HepG2 (cell line): Measurements from ENCODE around the gene CYP2W1. TPM values are rescaled to one million over a fixed set of nuclear protein-coding genes. Genes with fewer than 3 reads are reported as not detected.
A peak's percentile ranks its signal among the peaks of the same experiment; 100 is the strongest.

Experiments
- ARNTL ChIP-seq: sonication (generic); formaldehyde crosslinking; IDR thresholded peaks from 2 replicates; pipeline ENCODE4 v1.4.0; 2020; ENCODE audit warnings: mild to moderate bottlenecking, missing genetic modification reagents
- BRCA1 ChIP-seq: sonication (generic); formaldehyde crosslinking; IDR thresholded peaks from 2 replicates; pipeline ENCODE4 v1.4.0; 2020; ENCODE audit warnings: missing genetic modification reagents
- CBFB ChIP-seq: sonication (generic); formaldehyde crosslinking; IDR thresholded peaks from 2 replicates; pipeline ENCODE4 v1.4.0; 2020; ENCODE audit warnings: missing genetic modification reagents
- IRX3 ChIP-seq: sonication (generic); formaldehyde crosslinking; IDR thresholded peaks from 2 replicates; pipeline ENCODE4 v1.8.1; 2023; ENCODE audit warnings: mild to moderate bottlenecking, low read depth, missing genetic modification reagents, borderline replicate concordance
- KLF6 ChIP-seq: IDR thresholded peaks from 2 replicates; pipeline ENCODE4 v1.8.0; 2016; ENCODE audit warnings: missing biosample characterization, missing genetic modification reagents
- MTF2 ChIP-seq: sonication (generic); formaldehyde crosslinking; IDR thresholded peaks from 2 replicates; pipeline ENCODE4 v1.5.0; 2020; ENCODE audit warnings: missing genetic modification reagents, borderline replicate concordance
- MYNN ChIP-seq: sonication (generic); formaldehyde crosslinking; IDR thresholded peaks from 2 replicates; pipeline ENCODE4 v1.4.0; 2020; ENCODE audit warnings: mild to moderate bottlenecking, low read depth, missing genetic modification reagents
- NFYB ChIP-seq: sonication (generic); formaldehyde crosslinking; IDR thresholded peaks from 2 replicates; pipeline ENCODE4 v1.4.0; 2020; ENCODE audit warnings: missing genetic modification reagents
- PPARG ChIP-seq: conservative IDR thresholded peaks from 2 replicates; pipeline ENCODE4 v1.6.1; 2016; ENCODE audit warnings: missing biosample characterization, missing genetic modification reagents
- SIX4 ChIP-seq: sonication (generic); formaldehyde crosslinking; IDR thresholded peaks from 2 replicates; pipeline ENCODE4 v1.4.0; 2020; ENCODE audit warnings: missing genetic modification reagents
- SKI ChIP-seq: fragments of 450-650 bp; IDR thresholded peaks from one replicate; pipeline ENCODE4 v1.6.1; 2018; ENCODE audit warnings: mild to moderate bottlenecking; ENCODE audit not compliant: partially characterized antibody
- SNAPC2 ChIP-seq: sonication (generic); formaldehyde crosslinking; IDR thresholded peaks from 2 replicates; pipeline ENCODE4 v1.8.1; 2022; ENCODE audit warnings: mild to moderate bottlenecking, missing genetic modification reagents
- TOE1 ChIP-seq: sonication (generic); formaldehyde crosslinking; IDR thresholded peaks from 2 replicates; pipeline ENCODE4 v1.4.0; 2020; ENCODE audit warnings: mild to moderate bottlenecking, missing genetic modification reagents
- ZBTB3 ChIP-seq: sonication (generic); formaldehyde crosslinking; IDR thresholded peaks from 2 replicates; pipeline ENCODE4 v1.4.0; 2020; ENCODE audit warnings: low read depth, mild to moderate bottlenecking, moderate library complexity, missing genetic modification reagents, borderline replicate concordance
- ZNF138 ChIP-seq: sonication (generic); formaldehyde crosslinking; IDR thresholded peaks from 2 replicates; pipeline ENCODE4 v1.5.0; 2020; ENCODE audit warnings: mild to moderate bottlenecking, low read depth, missing genetic modification reagents
- ZNF251 ChIP-seq: sonication (generic); formaldehyde crosslinking; IDR thresholded peaks from 2 replicates; pipeline ENCODE4 v1.9.0; 2021; ENCODE audit warnings: mild to moderate bottlenecking, missing genetic modification reagents
- ZNF274 ChIP-seq: sonication (generic); formaldehyde crosslinking; IDR thresholded peaks from 2 replicates; pipeline ENCODE4 v1.5.1; 2020; ENCODE audit warnings: mild to moderate bottlenecking, missing genetic modification reagents
- ZNF331 ChIP-seq: sonication (generic); formaldehyde crosslinking; IDR thresholded peaks from 2 replicates; pipeline ENCODE4 v1.4.0; 2020; ENCODE audit warnings: missing genetic modification reagents
- ZNF44 ChIP-seq: sonication (generic); formaldehyde crosslinking; IDR thresholded peaks from 2 replicates; pipeline ENCODE4 v1.5.1; 2020; ENCODE audit warnings: mild to moderate bottlenecking, missing genetic modification reagents
- ZNF768 ChIP-seq: sonication (generic); formaldehyde crosslinking; IDR thresholded peaks from 2 replicates; pipeline ENCODE4 v1.4.0; 2020; ENCODE audit warnings: missing genetic modification reagents
- ZSCAN29 ChIP-seq: sonication (generic); formaldehyde crosslinking; conservative IDR thresholded peaks from 2 replicates; pipeline ENCODE4 v1.4.0; 2020; ENCODE audit warnings: mild to moderate bottlenecking, missing genetic modification reagents
- polyA plus RNA-seq, 8 experiments: library from polyadenylated mRNA; depleted of rRNA in 3 of 8; stranded (reverse) in 7 of 8; unstranded in 1 of 8; fragments of >200 nt; fragmentation: Illumina TruSeq in 4 of 8; extraction: Trizol in 4 of 8; gene quantifications; 2 replicates each; pipeline versions ENCODE4 v1.2.1 to v1.2.3, GENCODE V29; 2011 to 2016; ENCODE audit warnings: low read depth in 4 of 8, missing spikeins in 1 of 8, mixed read lengths in 1 of 8; ENCODE audit not compliant: insufficient read depth in 1 of 8
- total RNA-seq, 5 experiments: library from RNA; depleted of rRNA; stranded (reverse); fragments of >200 nt; fragmentation: Illumina TruSeq; extraction: Trizol; gene quantifications; 2 replicates each; pipeline ENCODE4 v1.2.3, GENCODE V29; 2016; ENCODE audit warnings: low read depth in 1 of 5
- TF ChIP-seq, protein P1 (sequence below), 2 experiments: sonication (generic) in 1 of 2; formaldehyde crosslinking in 1 of 2; IDR thresholded peaks; 2 replicates each; pipeline versions ENCODE4 v1.4.0 to v1.6.1; 2018 to 2020; ENCODE audit warnings: missing genetic modification reagents in 2 of 2, borderline replicate concordance in 1 of 2, low read depth in 1 of 2, mild to moderate bottlenecking in 1 of 2, missing biosample characterization in 1 of 2
- TF ChIP-seq, protein P2 (sequence below): sonication (generic); formaldehyde crosslinking; IDR thresholded peaks from 2 replicates; pipeline ENCODE4 v1.4.0; 2020; ENCODE audit warnings: missing genetic modification reagents
- TF ChIP-seq, protein P3 (sequence below): sonication (generic); formaldehyde crosslinking; IDR thresholded peaks from 2 replicates; pipeline ENCODE4 v1.4.0; 2020; ENCODE audit warnings: mild to moderate bottlenecking, missing genetic modification reagents

The CYP2W1 gene
- total and polyA plus RNA-seq, 2 of the 13 experiments (the other 11 are each of a cell fraction or from before 2014, with no cell fraction given), result 19.5 to 31.7 TPM

DNA sequence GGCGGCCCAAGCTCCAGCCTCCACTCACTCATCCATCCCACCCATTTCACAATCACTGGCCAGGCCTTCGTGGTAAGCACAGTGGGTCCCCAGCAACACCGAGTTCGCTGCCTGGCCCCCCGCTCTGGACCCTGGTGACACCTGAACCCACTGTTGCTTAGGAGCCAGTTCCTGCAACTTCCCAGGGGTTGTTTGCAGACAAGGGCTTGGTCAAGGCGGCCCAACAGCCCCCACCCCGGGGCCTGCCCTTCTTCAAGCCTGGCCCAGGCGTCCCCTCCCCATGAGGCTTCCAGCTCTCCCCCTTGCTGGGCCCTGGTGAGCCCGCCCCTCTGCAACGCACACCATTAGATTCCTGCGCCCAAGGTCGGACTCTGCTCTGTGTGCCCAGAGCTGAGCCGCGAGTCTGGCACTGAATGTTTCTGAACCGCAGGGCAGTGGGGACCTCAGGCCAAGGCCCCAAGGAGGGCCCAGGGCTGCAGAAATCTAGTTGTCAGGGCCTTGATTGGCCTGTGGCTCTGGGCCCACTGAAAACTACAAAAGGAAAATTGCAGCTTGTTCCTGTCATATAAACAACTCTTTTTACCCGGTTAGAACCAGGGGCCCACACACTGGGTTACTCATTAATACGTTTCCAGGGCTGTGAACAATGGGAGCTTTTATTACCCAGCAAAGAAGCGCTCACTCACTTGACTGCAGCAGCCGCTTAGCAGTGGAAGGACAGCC, 5.5 kb upstream of the CYP2W1 start (continued):
- TF ChIP-seq SNAPC2 (CRISPR knock-in tag), result 0 out of 2 replicates have a peak, but pooled peaks have one; percentile 40
- TF ChIP-seq, protein P1, sequence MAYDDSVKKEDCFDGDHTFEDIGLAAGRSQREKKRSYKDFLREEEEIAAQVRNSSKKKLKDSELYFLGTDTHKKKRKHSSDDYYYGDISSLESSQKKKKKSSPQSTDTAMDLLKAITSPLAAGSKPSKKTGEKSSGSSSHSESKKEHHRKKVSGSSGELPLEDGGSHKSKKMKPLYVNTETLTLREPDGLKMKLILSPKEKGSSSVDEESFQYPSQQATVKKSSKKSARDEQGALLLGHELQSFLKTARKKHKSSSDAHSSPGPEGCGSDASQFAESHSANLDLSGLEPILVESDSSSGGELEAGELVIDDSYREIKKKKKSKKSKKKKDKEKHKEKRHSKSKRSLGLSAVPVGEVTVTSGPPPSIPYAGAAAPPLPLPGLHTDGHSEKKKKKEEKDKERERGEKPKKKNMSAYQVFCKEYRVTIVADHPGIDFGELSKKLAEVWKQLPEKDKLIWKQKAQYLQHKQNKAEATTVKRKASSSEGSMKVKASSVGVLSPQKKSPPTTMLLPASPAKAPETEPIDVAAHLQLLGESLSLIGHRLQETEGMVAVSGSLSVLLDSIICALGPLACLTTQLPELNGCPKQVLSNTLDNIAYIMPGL (CRISPR knock-in tag; IDR thresholded peaks at IDR 0.05; ENCODE audit: borderline replicate concordance in 1 of 2, low read depth in 1 of 2), result peak in 1 of 2 experiments; percentile 83; a peak in 2 of 4 replicates
- peak; percentile 66 for TF ChIP-seq ZSCAN29 (CRISPR knock-in tag)
- no peak for TF ChIP-seq ARNTL (CRISPR knock-in tag)
- TF ChIP-seq ZNF768 (CRISPR knock-in tag), result no peak; the same call in 1 of the 2 replicates
- no peak for TF ChIP-seq ZNF138 (CRISPR knock-in tag)
- TF ChIP-seq BRCA1, result no peak; the same call in 1 of the 2 replicates
- 0 out of 2 replicates have a peak, but pooled peaks have one; percentile 18 for TF ChIP-seq ZNF44 (CRISPR knock-in tag)
- TF ChIP-seq ZBTB3 (CRISPR knock-in tag), result no peak
- TF ChIP-seq CBFB (CRISPR knock-in tag), result peak; percentile 91
- TF ChIP-seq, protein P2, sequence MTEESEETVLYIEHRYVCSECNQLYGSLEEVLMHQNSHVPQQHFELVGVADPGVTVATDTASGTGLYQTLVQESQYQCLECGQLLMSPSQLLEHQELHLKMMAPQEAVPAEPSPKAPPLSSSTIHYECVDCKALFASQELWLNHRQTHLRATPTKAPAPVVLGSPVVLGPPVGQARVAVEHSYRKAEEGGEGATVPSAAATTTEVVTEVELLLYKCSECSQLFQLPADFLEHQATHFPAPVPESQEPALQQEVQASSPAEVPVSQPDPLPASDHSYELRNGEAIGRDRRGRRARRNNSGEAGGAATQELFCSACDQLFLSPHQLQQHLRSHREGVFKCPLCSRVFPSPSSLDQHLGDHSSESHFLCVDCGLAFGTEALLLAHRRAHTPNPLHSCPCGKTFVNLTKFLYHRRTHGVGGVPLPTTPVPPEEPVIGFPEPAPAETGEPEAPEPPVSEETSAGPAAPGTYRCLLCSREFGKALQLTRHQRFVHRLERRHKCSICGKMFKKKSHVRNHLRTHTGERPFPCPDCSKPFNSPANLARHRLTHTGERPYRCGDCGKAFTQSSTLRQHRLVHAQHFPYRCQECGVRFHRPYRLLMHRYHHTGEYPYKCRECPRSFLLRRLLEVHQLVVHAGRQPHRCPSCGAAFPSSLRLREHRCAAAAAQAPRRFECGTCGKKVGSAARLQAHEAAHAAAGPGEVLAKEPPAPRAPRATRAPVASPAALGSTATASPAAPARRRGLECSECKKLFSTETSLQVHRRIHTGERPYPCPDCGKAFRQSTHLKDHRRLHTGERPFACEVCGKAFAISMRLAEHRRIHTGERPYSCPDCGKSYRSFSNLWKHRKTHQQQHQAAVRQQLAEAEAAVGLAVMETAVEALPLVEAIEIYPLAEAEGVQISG (CRISPR knock-in tag), result peak; percentile 82
- peak; percentile 76; the same call in 1 of the 2 replicates for TF ChIP-seq ZNF274 (CRISPR knock-in tag)
- TF ChIP-seq ZNF331, result peak; percentile 65; the same call in 1 of the 2 replicates
- TF ChIP-seq, protein P3, sequence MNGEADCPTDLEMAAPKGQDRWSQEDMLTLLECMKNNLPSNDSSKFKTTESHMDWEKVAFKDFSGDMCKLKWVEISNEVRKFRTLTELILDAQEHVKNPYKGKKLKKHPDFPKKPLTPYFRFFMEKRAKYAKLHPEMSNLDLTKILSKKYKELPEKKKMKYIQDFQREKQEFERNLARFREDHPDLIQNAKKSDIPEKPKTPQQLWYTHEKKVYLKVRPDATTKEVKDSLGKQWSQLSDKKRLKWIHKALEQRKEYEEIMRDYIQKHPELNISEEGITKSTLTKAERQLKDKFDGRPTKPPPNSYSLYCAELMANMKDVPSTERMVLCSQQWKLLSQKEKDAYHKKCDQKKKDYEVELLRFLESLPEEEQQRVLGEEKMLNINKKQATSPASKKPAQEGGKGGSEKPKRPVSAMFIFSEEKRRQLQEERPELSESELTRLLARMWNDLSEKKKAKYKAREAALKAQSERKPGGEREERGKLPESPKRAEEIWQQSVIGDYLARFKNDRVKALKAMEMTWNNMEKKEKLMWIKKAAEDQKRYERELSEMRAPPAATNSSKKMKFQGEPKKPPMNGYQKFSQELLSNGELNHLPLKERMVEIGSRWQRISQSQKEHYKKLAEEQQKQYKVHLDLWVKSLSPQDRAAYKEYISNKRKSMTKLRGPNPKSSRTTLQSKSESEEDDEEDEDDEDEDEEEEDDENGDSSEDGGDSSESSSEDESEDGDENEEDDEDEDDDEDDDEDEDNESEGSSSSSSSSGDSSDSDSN (CRISPR knock-in tag), result peak; percentile 86
- peak; percentile 31; the same call in 1 of the 2 replicates for TF ChIP-seq PPARG (CRISPR knock-in tag)
- TF ChIP-seq SIX4 (CRISPR knock-in tag), result no peak
- no peak for TF ChIP-seq ZNF251 (CRISPR knock-in tag)
- TF ChIP-seq TOE1 (CRISPR knock-in tag), result no peak; the same call in 1 of the 2 replicates
- no peak for TF ChIP-seq MYNN
- TF ChIP-seq KLF6 (CRISPR knock-in tag), result peak; percentile 84; the same call in 1 of the 2 replicates
- TF ChIP-seq MTF2 (CRISPR knock-in tag), result no peak
- TF ChIP-seq NFYB (CRISPR knock-in tag), result peak; percentile 64
- peak; percentile 51 for TF ChIP-seq SKI
- no peak for TF ChIP-seq IRX3 (CRISPR knock-in tag)
